HepG2 (cell line): ENCODE data around the gene TAF8. TPM values are rescaled to one million over a fixed set of nuclear protein-coding genes. Genes with fewer than 3 reads are reported as not detected.

Experiments used
- ADNP ChIP-seq: sonication (generic); formaldehyde crosslinking; IDR thresholded peaks from 2 replicates; pipeline ENCODE4 v1.4.0; 2020; ENCODE audit warnings: missing genetic modification reagents
- CBX5 ChIP-seq: sonication (generic); formaldehyde crosslinking; IDR thresholded peaks from 2 replicates; pipeline ENCODE4 v1.4.0; 2020; ENCODE audit warnings: missing genetic modification reagents, borderline replicate concordance
- CHD2 ChIP-seq: IDR thresholded peaks from 2 replicates; pipeline ENCODE4 v1.6.1; 2011; ENCODE audit warnings: low read depth, low read length, improper control_type of control experiment
- CREM ChIP-seq, 2 experiments: sonication (generic) in 1 of 2; formaldehyde crosslinking in 1 of 2; IDR thresholded peaks; 2 replicates each; pipeline versions ENCODE4 v1.4.0 to v1.6.1; 2016 to 2020; ENCODE audit warnings: antibody characterized with exemption in 1 of 2, mild to moderate bottlenecking in 1 of 2, missing genetic modification reagents in 1 of 2
- DMAP1 ChIP-seq: IDR thresholded peaks from 2 replicates; pipeline ENCODE4 v1.6.1; 2016
- ELK4 ChIP-seq: sonication (generic); formaldehyde crosslinking; IDR thresholded peaks from 2 replicates; pipeline ENCODE4 v1.9.0; 2021; ENCODE audit warnings: missing genetic modification reagents, borderline replicate concordance
- ETV6 ChIP-seq: sonication (generic); formaldehyde crosslinking; conservative IDR thresholded peaks from 2 replicates; pipeline ENCODE4 v1.4.0; 2020; ENCODE audit warnings: missing genetic modification reagents
- GABPB1 ChIP-seq: IDR thresholded peaks from 2 replicates; pipeline ENCODE4 v1.6.1; 2016; ENCODE audit warnings: mild to moderate bottlenecking, missing genetic modification reagents, moderate library complexity, missing compliant biosample characterization
- GLI4 ChIP-seq: sonication (generic); formaldehyde crosslinking; IDR thresholded peaks from 2 replicates; pipeline ENCODE4 v1.5.1; 2020; ENCODE audit warnings: missing genetic modification reagents, mild to moderate bottlenecking, moderate library complexity, borderline replicate concordance
- HNF1B ChIP-seq: sonication (generic); formaldehyde crosslinking; IDR thresholded peaks from 2 replicates; pipeline ENCODE4 v1.5.1; 2020; ENCODE audit warnings: mild to moderate bottlenecking, moderate library complexity, missing genetic modification reagents
- MED8 ChIP-seq: sonication (generic); formaldehyde crosslinking; IDR thresholded peaks from 2 replicates; pipeline ENCODE4 v1.8.1; 2023; ENCODE audit warnings: mild to moderate bottlenecking, missing genetic modification reagents; ENCODE audit not compliant: insufficient replicate concordance
- MTA1 ChIP-seq: sonication (generic); formaldehyde crosslinking; IDR thresholded peaks from 2 replicates; pipeline ENCODE4 v1.4.0; 2020; ENCODE audit warnings: missing genetic modification reagents, mild to moderate bottlenecking, borderline replicate concordance
- RNF2 ChIP-seq: fragments of 450-650 bp; conservative IDR thresholded peaks from 2 replicates; pipeline ENCODE4 v1.6.1; 2016; ENCODE audit warnings: low read depth
- SP1 ChIP-seq, 2 experiments: fragments of 450-650 bp in 1 of 2; sonication (generic) in 1 of 2; formaldehyde crosslinking in 1 of 2; IDR thresholded peaks; 2 replicates each; pipeline versions ENCODE4 v1.4.0 to v1.6.1; 2016 to 2020; ENCODE audit warnings: missing genetic modification reagents in 1 of 2
- TRAFD1 ChIP-seq: sonication (generic); formaldehyde crosslinking; IDR thresholded peaks from 2 replicates; pipeline ENCODE4 v1.5.1; 2020; ENCODE audit warnings: missing genetic modification reagents, mild to moderate bottlenecking, borderline replicate concordance
- ZBTB38 ChIP-seq: sonication (generic); formaldehyde crosslinking; IDR thresholded peaks from 2 replicates; pipeline ENCODE4 v1.5.1; 2020; ENCODE audit warnings: mild to moderate bottlenecking, missing genetic modification reagents
- ZNF609 ChIP-seq: sonication (generic); formaldehyde crosslinking; IDR thresholded peaks from 2 replicates; pipeline ENCODE4 v1.4.0; 2020; ENCODE audit warnings: mild to moderate bottlenecking, missing genetic modification reagents, borderline replicate concordance
- ZNF816 ChIP-seq: sonication (generic); formaldehyde crosslinking; IDR thresholded peaks from 2 replicates; pipeline ENCODE4 v1.8.0; 2022; ENCODE audit warnings: missing genetic modification reagents, mild to moderate bottlenecking, borderline replicate concordance
- polyA plus RNA-seq, 8 experiments: library from polyadenylated mRNA; depleted of rRNA in 3 of 8; stranded (reverse) in 7 of 8; unstranded in 1 of 8; fragments of >200 nt; fragmentation: Illumina TruSeq in 4 of 8; extraction: Trizol in 4 of 8; gene quantifications; 2 replicates each; pipeline versions ENCODE4 v1.2.1 to v1.2.3, GENCODE V29; 2011 to 2016; ENCODE audit warnings: low read depth in 4 of 8, missing spikeins in 1 of 8, mixed read lengths in 1 of 8; ENCODE audit not compliant: insufficient read depth in 1 of 8
- total RNA-seq, 5 experiments: library from RNA; depleted of rRNA; stranded (reverse); fragments of >200 nt; fragmentation: Illumina TruSeq; extraction: Trizol; gene quantifications; 2 replicates each; pipeline ENCODE4 v1.2.3, GENCODE V29; 2016; ENCODE audit warnings: low read depth in 1 of 5

TAF8 gene
- total and polyA plus RNA-seq, 2 of the 13 experiments (the other 11 are each of a cell fraction or from before 2014, with no cell fraction given): 25.2 to 25.8 TPM

GRCh38 chr6:42118162-42119001 lies 68.1 kb downstream of the TAF8 start (continued):
- TF ChIP-seq TRAFD1 (CRISPR knock-in tag) (0 out of 2 replicates have a peak, but pooled peaks have one; percentile 94), ETV6 (CRISPR knock-in tag) (peak; percentile 68; the same call in 1 of the 2 replicates), MTA1 (CRISPR knock-in tag) (peak; percentile 84; the same call in 1 of the 2 replicates), CHD2 (no peak), GABPB1 (CRISPR knock-in tag) (peak; percentile 78), ELK4 (CRISPR knock-in tag) (no peak), CREM (IDR thresholded peaks at IDR 0.05) (peak; percentile 42; the same call in 1 of the 2 replicates), CREM (CRISPR knock-in tag; IDR thresholded peaks at IDR 0.05) (no peak), ZNF816 (CRISPR knock-in tag) (no peak), RNF2 (no peak), ZNF609 (CRISPR knock-in tag) (no peak), DMAP1 (peak; percentile 41; the same call in 1 of the 2 replicates), HNF1B (CRISPR knock-in tag) (peak; percentile 67; the same call in 1 of the 2 replicates), MED8 (no peak), SP1 (IDR thresholded peaks at IDR 0.05) (no peak), SP1 (CRISPR knock-in tag; IDR thresholded peaks at IDR 0.05) (no peak), ADNP (CRISPR knock-in tag) (peak; percentile 49; the same call in 1 of the 2 replicates), ZBTB38 (CRISPR knock-in tag) (peak; percentile 79; the same call in 1 of the 2 replicates), GLI4 (CRISPR knock-in tag) (no peak), CBX5 (CRISPR knock-in tag) (peak; percentile 80; the same call in 1 of the 2 replicates)
